Fibroblast of the conjunctiva (primary cell): ENCODE data around the gene MAGEA2B.
"Not testable (repeated sequence)": the region's sequence is repeated elsewhere in the genome, so short reads cannot be mapped to it uniquely, and the experiment has no call there.

Source experiments
- DNase-seq: peaks from one replicate; pipeline ENCODE4 v3.0.0-alpha.2; 2010; ENCODE audit warnings: low read depth

The MAGEA2B gene

DNA sequence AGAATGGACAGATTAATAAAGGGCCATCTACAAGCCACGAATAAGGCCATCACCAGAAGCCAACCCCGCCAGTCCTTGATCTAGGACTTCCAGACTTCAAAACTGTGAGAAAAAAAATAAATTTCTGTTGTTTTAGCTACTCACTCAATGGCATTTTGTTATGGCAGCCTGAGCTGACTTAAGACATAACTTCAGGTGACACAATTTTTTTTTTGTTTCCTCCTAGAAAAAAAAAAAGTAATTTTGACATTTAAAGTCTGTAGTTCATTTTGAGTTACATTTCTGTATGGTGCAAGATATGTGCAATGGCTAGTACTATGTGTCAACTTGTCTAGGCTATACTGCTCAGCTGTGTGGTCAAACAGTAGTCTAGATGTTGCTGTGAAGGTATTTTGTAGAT is 44.5 kb downstream of the MAGEA2B start, which contains the start of gene CSAG3:
CSAG3 (plus strand) TSS at position 301 of the 400 bp plus-strand sequence.
- not testable (repeated sequence) for DNase-seq

DNA sequence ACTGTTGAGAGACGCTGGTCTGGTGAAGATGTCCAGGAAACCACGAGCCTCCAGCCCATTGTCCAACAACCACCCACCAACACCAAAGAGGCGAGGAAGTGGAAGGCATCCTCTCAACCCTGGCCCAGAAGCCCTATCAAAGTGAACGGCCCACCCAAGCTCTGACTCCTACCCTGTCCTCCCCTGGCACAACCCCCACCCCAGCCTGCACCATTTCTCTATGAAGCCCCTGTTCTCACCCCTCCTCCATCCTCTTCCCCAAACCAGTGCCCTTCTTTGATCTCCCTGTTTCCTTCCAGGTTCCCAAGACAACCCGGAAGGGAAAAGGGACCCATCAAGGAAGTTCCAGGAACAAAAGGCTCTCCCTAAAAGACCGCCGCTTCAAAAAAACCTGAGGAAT is 45.1 kb downstream of the MAGEA2B start:
- DNase-seq = not testable (repeated sequence)

DNA sequence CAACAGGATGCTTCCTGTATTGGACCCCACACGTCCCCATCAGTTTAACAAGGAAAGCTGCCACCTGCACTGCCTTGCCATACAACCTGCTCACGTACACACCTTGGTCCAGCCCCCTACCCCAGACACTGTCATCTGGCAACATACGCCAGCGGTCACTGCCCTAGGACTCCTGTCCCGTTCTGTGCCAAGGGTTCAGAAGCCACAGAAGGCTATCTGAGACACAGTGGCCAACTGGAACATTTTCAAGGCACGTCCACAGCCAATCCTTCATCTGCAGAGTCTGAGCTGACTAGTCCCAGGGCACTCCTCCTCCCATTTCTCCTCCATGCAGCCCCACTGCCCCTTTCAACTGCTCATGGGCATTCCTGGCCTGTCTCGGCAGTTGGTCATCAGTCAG is 47.2 kb downstream of the MAGEA2B start:
- DNase-seq = not testable (repeated sequence)

DNA sequence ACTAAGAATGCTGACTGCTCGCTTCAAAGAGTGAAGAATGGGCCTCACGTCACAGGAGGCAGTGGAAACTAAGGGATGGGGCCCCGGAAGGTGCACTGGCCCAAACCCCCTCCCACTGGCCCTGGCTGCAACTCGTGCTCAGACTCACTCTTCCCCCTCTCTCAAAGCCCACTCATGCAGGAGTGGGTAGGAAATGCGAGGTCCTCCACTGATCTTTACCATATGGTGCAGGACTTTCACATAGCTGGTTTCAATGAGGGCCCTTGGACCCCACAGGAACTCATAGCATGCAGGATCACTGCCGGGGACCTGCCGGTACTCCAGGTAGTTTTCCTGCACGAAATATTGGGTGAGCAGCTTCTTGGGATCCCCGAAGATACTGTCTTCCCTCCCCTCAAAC is 52.1 kb downstream of the MAGEA2B start:
- DNase-seq = not testable (repeated sequence)
